Measurements from ENCODE around the gene GP2.

Gene GP2

DNA sequence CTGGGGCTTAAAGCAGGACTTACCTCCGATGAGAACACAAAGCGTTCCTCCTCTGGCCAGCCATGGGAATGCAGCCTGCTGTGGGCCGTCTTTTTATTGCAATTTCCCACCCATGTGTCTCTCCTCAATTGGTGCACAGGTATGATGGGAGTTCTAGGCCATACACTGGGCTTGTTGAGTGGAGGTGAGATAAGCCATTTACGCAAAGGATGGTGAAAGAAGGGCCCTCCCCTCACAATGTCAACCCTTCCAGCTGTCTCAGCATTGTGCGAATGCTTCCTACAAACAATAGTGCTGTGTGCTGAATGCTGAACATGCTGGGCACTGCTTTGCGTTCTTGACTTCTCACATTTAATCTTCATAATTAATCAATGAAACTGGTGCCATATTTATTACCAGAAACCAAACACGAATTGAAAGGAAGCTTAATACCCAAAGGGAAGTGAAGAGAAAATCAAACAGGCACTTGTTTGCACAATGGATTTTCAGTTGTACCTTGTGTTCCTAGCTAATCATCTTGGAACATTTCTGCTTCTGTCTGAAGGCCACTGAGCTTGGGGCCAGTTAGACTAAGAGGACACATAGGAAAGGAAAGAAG, at the start of gene GP2:
Gene GP2, minus strand, starts transcription at position 70 of the 598 bp plus-strand sequence. CDS start 1,082 bp downstream, outside the sequence.
- no peak for DNase-seq

DNA sequence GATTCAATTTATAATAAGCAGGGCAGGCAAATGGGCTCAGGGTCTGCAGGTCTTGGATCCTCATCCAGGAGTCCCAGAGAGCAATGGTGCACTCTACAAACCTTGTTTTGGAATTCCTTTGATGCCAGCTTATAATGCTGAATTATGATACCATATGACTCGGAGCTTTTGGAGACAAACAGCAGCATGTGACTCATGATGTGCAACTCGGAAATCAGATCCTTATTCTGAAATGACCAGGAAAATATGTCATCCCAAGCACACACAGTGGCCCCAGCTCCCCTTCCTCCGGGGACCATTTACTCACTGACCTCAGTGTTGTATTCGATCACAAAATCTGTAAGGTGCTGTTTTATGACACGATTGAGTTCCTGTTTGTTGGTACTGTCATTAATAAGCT, 45.4 kb upstream of the GP2 start:
- no peak for DNase-seq

DNA sequence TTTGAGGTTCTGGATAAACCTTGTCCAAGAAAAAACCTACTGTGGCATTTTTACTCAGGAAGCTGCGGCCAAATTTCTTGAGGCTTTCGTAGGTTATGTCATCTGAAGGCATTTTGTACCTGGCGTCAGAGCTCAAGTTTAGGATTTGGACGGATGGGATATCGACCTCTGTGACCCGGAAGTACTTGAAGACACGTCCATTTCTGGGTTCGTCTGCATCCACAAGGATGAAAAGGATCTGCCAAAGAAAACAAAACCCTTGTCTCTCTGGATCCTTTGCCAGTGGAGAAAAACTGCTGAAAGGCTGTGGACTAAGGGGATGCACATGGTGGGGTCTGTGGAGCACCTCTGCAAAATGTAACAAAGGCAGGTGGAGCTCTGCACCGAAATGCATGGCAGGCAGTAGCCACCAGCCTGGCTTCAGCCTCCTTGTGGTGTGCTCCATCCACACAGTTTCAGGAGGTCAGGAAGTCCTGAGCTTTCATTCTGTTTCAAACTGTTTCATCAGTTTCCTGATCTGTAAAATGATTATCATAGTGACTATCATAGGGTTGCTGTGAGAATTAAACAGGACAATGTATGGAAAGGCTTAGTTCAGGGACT, 42.2 kb upstream of the GP2 start:
- no peak for DNase-seq

DNA sequence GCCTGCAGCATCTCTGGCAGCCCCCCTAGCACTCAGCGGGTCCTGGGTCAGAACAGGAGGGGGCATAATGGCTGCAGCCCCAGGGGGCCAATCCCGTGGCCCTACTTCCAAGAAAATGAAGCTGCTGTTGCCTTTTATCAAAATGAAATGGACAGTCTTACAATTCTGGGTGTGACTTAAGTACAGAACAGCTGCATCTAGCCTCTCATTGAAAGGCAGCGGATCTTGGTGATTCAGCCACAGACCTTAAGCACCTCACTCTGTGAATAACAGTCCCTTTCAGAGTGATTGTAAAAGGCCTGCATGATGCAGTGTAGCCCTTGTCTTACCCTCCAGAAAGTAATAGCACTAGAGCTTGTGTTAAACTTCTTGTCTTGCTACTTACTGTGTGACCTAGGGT, 36.7 kb upstream of the GP2 start:
- no peak for DNase-seq

DNA sequence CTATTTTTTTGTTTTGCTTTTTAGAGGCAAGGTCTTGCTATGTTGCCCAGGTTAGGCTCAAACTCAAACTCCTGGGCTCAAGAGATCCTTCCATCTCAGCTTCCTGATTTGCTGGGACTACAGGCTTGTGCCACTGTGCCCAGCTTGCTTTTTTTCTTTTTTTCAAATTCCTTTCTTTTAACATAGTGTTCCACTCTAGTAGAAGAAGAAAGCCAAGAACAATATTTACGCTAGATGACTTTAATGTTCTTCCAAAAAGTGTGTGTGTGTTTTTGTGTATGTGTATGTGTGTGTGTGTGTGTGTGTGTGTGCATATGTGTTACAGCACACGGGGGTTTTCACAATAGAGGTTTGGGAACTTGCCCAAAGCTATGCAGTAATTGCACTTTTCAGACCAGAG, 35.9 kb upstream of the GP2 start:
- DNase-seq: no peak

DNA sequence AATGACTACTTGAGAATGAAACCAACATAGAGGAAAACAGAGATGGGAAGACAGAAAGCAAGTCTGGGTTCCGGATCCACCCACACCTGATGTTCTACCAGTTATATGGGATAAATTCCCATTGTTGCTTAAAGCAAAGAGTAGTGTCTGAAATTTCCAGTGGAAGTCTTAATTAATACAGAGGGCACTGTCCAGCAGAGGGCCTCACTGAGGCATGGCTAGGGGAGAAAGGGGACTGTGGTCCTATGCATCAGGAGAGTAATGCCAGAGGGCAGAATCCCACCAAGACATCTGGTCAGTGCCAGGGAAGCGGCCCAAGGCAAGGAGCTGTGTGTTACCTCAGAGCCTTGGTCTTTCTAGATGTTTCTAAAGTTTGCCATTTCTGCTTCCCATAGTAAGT, 32.7 kb upstream of the GP2 start:
- no peak for DNase-seq

DNA sequence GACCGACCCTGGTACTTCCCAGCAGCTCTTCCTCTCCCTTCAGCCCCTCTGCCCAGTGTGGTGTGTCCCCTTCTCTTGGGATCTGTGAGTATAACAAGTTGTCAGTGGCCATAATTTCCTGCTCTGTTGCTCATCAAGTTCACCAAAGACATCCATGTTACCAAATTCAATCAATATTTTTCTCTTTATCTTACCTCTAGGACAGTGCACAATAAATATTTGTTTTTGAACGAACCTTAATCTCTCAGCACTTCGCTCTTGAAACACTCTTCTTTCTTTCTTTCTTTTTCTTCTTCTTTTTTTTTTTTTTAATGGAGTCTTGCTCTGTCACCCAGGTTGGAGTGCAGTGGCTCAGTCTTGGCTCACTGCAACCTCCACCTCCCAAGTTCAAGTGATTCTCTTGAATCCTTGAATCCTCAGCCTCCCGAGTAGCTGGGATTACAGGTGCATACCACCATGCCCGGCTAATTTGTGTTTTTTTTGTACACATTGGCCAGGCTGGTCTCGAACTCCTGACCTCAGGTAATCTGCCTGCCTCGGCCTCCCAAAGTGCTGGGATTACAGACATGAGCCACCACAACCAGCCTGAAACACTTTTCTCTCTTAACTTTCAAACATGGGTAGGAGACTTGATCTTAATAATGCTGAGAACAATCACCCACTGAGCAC, 27.9 kb upstream of the GP2 start:
- no peak for DNase-seq

DNA sequence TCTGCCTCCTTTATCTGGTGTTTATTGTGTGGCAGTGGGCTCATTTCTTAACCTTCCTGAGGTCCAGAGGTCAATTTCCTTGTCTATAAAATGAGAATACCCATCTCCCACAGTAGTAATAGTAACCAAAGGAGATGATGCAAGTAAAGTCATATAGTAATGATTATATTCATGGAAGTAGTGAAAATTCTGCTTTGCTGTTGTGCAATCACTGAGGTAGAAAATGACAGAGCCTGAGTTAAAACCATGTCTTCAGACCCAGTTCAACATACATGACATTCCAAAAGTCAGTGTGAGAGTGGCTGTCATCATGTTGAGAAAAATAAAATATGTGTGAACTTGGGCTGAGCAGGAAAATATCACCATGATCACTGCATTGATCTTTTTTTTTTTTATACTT, 26.1 kb upstream of the GP2 start:
- no peak for DNase-seq

DNA sequence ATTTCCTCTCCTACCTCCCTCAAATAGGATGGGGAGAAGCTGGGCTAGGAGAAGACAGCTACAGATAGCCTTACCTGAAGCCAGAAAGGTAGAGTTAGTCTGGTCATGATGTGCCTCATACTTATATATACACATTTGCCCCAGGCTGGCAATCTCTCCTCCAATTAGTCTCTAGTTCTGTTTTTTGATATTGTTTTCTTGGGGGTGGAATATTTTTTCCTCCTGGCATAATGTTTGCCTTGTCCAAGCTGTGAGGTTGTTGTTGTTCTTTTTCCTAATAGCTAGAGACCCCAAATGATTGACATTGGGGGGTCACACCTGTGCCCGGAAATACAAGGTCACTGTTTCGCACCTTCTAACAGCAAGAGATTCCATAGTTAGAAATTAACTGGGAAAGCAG, 25.3 kb upstream of the GP2 start, which contains the start of gene UMOD:
Gene UMOD, minus strand, starts transcription at position 101 of the 400 bp plus-strand sequence. CDS start 1,978 bp downstream, outside the sequence.
- DNase-seq: no peak

DNA sequence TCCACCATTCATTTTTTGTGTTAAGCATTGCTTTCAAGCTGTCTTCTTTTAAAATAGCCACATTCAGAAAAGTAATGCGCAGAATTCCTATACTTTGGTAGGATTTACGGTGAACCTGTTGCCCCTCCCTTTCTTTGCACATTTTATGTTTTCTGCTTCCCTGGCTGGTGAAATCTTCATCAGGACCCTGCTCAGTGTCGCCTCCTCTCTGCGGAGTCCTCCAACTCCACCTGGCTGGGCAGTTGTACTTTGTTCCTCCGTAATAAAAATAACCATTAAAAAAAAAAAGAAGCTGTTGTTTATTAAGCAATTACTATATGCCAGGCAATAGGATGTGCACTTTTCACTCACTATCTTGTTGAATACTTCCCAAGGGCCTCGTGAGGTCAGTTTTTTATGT, 22.3 kb upstream of the GP2 start:
- DNase-seq: no peak

DNA sequence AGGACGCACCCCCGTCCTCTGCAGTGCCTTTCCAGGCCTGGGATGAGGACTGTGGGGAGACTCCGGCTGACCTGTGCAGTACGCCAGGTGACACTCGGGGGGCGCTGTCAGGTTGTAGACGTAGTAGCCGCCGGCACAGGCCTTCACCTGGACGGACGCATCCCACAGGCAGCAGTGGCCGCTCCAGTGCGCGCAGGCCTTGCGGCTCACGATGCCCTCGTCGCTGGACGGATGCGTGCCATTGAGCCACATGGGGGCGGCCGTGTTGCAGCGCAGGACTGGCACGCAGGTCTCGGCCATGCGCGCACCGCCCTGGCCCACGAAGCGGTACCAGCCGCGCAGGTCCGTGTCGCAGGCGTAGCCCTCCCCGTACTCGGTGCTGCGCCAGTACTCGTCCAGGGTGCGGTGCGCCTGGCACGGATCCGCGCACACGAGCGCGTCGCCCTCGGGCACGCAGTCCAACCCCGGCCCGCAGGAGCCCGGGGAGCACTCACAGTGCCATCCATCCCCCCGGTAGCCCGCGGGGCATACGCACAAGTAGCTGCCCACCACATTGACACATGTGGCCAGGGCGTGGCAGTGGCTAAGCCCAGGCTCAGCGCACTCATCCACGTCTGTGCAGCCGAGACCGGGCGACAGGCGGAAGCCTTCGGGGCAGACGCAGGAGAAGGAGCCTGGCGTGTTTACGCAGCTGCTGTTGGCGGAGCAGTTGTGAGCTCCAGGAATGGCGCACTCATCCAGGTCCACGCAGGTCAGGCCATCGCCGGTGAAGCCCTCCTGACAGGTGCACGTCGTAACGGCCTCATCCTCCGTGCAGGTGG, 21.3 kb upstream of the GP2 start:
- no peak for DNase-seq

DNA sequence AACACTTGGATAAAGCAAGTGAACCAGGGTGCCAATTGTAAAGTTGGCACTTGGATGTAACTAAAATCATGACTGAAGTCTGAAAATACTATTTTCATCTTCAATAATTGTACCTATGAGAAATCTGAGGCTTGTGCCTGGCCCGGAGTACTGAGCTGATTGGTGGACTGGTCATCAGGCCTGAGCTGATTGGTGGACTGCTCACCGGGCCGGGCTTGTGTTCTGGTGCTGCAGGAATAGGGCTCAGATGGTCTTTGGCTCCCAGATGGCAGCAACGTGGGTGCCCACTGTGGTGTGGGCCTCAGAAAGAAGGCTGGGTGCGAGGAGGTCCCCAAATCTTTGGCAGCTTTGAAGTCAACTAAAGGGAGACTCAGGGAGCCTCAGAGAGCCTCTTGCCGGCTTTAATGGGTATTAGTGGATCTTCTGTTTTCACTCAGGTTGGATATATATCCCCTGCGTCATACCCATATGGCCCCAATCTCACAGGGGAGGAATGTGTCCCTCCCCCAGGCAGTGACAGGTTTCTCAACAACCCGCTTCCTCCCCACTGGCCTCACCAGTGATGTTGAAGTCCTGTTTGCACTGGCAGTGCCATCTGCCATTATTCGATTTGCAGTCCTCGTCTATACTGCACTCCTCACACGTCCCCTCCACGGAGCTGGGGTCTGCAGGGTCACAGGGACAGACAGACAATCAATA, 20.5 kb upstream of the GP2 start:
- DNase-seq: no peak

DNA sequence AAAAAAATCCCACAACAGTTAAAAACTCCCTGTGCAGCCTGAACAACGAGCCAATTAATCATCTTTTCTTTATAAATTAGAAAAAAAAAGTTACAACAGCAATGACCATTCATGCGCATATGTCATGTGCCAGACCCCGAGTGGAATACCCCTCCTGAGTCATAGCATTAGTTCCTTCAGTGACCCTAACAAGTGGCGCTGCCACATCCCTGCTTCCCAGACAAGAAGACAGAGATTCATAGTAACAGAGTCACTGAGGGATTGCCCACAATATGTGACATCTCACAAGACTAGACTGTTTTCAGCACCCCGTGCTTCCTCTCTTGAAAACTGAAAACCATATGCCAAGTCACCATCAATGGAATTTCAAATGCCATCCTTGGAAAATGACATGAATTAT, 17.3 kb upstream of the GP2 start:
- no peak for DNase-seq

DNA sequence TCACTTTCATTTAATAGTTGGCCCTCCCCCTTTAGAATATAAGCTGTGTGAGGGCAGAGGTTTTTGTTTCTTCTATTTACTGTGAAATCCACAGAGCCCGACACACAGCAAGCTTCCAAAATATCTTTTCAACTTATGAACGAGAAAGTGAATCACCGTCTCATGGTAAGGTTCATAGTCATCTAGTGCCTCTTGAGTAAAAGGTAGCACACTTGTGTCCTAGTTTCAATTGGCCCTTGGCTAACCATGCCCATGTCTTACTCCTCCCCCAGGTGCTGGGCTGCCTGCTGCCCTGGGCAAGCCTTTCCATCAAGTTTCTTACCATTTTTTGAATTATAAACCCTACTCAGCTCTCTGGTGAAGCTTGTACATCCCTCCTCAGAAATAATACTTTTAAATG, 12.4 kb upstream of the GP2 start:
- no peak for DNase-seq

DNA sequence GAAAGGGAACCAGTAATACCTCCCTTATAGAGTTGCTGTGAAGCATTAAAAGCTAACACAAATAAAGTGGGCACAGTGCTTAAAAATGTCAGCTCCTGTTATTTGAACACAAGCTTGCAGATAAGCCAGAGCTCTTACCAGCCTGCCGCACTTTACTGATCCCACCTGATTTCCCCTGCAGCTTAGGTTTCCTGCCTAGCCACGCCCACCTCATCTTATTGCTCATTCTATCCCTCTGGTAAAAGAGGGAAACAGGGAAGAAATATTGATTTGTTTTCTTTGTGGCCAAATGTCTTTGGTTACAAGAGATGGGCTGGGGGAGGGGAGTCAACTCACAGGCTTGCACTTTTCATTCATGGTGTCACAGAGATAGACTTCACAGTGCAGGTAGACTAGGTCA, 9.6 kb upstream of the GP2 start:
- DNase-seq: no peak

DNA sequence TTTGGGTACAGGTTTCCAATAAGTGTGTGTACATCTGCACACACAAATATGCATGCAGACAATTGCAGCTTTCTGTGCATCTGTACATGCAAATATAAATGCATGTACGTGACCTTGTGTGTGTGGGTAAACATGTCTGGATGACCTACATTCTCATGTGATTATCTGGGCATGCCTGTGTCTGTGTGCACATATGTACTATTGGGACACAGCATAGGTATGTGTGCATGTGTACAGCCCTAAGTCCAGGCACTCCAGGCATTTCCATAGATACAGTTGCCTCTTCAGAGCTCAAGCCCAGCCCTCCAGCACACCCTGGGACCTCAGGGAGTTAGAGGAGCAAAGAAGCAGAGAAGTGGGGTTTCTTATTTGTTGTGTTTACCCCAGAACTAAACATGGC, 7.1 kb upstream of the GP2 start:
- no peak for DNase-seq

DNA sequence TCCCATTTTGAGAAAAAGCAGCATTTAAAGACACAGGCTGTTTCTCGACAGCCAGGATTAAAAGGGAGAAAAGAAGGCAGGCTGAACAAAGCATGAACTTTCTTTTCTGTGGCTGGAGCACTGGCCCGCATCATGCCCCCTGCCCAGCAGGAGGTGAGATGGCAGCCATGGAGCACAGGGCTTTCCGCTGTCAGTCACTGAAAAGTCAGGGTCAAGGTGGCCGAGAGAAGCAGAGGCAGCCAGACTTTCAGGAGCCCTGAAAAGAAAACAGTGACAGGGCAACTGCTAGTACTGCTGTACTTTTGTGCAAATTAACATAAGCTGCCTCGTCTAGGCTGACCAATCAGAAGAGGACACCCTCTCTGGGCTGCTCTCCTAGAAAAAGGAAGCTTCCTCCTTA, 5.8 kb upstream of the GP2 start:
- DNase-seq: no peak

DNA sequence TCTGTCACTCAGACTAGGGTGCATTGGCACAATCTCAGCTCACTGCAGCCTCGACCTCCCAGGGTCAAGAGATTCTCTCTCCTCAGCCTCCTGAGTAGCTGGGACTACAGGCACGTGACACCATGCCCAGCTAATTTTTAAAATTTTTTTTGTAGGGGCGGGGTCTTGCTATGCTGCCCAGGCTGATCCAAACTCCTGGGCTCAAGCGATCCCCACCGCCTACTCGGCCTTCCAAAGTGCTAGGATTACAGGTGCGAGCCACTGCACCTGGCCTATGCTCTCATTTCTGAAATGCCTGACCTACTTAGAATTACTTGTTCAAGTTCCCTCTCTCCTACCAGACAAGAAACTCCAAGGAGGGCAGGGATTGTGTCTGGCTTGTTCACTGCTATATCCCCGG, 5.1 kb upstream of the GP2 start:
- DNase-seq: no peak

DNA sequence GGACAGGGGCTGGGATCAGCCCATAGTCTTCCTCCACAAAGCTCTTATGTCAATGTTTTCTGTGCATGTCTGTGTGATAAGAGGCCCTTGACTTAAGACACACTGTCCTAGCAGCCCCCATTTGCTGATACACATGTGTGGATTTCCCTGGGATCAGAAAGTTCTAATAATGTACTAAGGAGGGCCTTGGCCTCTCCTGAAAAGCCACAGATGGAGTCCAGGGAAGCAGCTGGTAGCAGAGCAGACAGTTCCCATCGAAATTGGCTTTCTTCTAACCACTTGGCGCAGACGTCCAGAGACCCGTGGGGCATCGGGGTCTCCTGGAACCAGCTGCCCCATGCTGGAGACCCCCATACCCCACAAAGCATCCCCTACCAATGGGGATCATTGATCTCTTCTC, 4.3 kb upstream of the GP2 start:
- DNase-seq: no peak

DNA sequence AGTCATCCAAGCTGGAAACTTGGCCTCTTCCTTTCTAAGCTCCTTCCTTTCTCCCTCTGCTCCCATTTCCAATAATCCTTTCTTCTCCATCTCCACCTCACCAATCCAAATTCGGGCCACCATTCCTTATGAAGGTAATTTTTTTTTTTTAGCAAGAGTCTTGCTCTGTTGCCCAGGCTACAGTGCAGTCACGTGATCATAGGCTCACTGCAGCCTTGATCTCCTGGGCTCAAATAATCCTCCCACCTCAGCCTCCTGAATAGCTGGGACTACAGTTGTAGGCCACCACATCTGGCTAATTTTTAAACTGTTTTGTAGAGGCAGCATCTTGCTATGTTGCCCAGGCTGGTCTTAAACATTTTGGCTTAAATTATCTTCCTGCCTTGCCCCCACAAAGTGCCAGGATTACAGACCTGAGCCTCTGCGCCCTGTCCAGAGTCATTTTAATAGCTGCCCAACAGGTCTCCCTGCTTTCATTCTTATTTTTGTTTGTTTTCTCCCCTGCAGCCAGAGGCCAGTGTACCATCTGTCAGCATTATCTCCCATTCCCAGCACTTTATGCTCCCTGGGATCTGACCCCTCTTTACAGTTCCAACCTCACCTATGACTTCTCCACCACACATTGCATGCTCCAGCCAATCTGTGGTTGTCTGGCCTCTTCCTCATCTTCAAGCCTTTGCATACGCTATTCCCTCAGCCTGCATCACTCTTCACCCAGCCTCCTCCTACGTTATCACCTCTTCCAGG, 2.3 kb upstream of the GP2 start:
- DNase-seq: no peak

DNA sequence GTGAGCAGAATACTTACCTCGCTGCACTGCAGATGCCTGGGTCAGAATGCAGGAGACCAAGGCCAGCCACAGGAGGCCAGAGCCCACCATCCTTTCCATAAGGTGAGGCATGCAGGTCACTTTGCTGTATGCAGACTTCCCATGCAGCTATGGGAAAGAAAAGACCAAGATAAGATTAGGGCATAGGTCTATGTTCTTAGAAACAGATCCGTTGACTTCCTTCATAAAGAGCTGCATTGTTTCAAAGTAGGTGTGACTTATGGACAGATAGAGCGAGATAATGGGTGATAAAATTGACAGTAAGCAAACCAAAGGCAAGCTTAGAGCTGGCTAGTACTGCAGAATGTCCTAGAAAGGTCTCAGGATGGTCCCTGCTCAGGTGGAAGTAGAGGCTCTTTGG, 992 bp downstream of the GP2 start:
- no peak for DNase-seq

DNA sequence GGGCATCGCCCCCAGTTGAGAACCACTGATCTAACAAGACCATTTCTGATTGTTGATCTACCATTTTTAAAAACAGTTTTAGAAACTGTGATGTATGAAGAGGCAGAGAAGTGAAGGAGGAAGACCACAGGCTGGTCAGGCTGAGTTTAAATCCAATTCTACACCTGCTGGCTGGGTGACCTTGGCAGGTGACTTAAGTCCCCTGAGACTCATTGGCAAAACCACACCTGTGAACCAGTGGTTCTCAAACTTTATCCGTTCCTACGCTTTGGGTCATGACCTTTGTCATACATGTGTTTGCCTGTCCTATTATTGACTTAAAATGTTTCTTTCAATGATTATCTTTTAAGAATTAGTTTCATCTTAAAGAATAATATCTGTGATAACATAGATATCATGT, 2.3 kb downstream of the GP2 start:
- no peak for DNase-seq
